Measurements from ENCODE around the gene SCARB1.

SCARB1 gene

DNA sequence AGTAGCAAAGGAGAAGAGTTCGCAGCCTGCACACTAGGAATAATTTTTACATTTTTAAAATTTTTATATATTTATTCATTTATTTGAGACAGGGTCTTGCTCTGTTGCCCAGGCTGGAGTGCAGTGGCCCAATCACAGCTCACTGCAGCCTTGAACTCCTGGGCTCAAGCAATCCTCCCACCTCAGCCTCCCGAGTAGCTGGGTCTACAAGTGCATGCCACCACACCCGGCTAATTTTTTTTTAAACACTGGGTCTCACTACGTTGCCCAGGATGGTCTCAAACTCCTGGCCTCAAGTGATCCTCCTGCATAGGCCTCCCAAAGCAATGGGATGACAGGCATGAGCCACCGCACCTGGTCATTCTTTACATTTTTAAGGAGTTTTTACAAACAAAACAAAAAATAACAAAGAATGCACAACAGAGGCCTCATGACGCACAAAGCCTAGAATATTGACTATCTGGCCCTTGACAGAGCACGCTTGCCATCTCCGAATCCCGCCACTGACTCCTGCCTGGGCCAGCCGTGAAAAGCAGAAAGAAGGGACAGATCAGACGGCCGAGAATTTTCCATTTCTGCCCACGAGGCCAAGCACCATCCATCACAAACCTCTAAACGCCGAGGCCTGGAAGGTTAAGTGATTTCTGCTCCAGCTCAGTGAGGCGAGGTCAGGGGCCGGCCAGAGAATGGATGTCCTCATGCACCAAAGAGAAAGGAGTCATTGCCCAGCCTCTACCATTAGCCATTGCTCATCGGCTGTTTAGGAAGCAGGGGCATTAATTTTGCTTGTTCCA is 120.0 kb downstream of the SCARB1 start:
- no peaks in the 10 kb centered on the region for H3K36me3 ChIP-seq (ENCODE audit: control insufficient read depth in 2 of 2, insufficient read depth in 1 of 2, low read length in 2 of 2)
- ChIA-PET CTCF (no interaction called here), POLR2A (no interaction called here)
- TF ChIP-seq BCL11A (tag by site-specific recombination; IDR thresholded peaks at IDR 0.05; ENCODE audit: low read depth), result no peak
- TF ChIP-seq ZNF121 (tag by site-specific recombination; IDR thresholded peaks at IDR 0.05), result peak; percentile 93
- TF ChIP-seq ZNF558 (tag by site-specific recombination; IDR thresholded peaks at IDR 0.05), result no peak
- H3K4me1 ChIP-seq (ENCODE audit: control insufficient read depth, insufficient read depth, low read length), result peaks cover 5% of the 10 kb centered on the region; the same call in 1 of the 2 replicates
- H3K27ac ChIP-seq (ENCODE audit: extremely low read depth, low read depth, low read length), result no peak overlapping the region
- no peak overlapping the region for H3K4me3 ChIP-seq (ENCODE audit: low read depth, low read length)
- no peaks in the 10 kb centered on the region for H3K9me3 ChIP-seq (ENCODE audit: control insufficient read depth, insufficient read depth, low read depth, low read length)

DNA sequence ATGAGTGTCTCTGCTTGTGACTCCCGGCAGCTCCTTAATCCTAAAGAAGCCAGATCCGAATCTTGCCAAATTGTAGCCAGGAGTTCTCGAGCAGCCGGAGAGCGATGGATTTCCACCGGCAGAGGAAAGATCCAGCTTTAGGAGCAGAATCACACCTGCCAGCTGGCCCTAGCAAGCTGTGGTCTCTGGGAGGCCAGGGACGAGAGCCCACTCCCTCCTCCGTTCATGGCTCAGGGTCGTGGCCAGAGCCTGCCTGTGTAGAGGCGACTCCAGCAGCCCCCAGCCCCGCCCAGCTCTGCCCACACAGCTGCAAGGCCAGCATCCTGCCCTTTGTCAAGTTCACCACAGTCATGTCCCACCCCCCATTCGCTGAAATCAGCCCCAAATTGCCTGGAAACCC is 121.0 kb downstream of the SCARB1 start:
- H3K4me3 ChIP-seq (ENCODE audit: low read depth, low read length), result no peak overlapping the region
- CTCF ChIA-PET, result interaction anchor here (0.6 to 2.9 kb wide), 4 partner anchors 23 to 85 kb away, joined by 4 to 17 read pairs (median 6); no protein-coding TSS in a partner anchor
- no peaks in the 10 kb centered on the region for H3K9me3 ChIP-seq (ENCODE audit: control insufficient read depth, insufficient read depth, low read depth, low read length)
- no peaks in the 10 kb centered on the region for H3K36me3 ChIP-seq (ENCODE audit: control insufficient read depth in 2 of 2, insufficient read depth in 1 of 2, low read length in 2 of 2)
- H3K4me1 ChIP-seq (ENCODE audit: control insufficient read depth, insufficient read depth, low read length), result peaks cover 5% of the 10 kb centered on the region; the same call in 1 of the 2 replicates
- POLR2A ChIA-PET, result no interaction called here
- H3K27ac ChIP-seq (ENCODE audit: extremely low read depth, low read depth, low read length), result no peak overlapping the region
- TF ChIP-seq EGR2 (tag by site-specific recombination; IDR thresholded peaks at IDR 0.05; ENCODE audit: low read depth) (peak; percentile 57), ZFHX2 (tag by site-specific recombination; conservative IDR thresholded peaks at IDR 0.05) (peak; percentile 51)
- TF ChIP-seq, protein P1, sequence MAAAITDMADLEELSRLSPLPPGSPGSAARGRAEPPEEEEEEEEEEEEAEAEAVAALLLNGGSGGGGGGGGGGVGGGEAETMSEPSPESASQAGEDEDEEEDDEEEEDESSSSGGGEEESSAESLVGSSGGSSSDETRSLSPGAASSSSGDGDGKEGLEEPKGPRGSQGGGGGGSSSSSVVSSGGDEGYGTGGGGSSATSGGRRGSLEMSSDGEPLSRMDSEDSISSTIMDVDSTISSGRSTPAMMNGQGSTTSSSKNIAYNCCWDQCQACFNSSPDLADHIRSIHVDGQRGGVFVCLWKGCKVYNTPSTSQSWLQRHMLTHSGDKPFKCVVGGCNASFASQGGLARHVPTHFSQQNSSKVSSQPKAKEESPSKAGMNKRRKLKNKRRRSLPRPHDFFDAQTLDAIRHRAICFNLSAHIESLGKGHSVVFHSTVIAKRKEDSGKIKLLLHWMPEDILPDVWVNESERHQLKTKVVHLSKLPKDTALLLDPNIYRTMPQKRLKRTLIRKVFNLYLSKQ (tag by site-specific recombination; IDR thresholded peaks at IDR 0.05; ENCODE audit: borderline replicate concordance), result no peak

DNA sequence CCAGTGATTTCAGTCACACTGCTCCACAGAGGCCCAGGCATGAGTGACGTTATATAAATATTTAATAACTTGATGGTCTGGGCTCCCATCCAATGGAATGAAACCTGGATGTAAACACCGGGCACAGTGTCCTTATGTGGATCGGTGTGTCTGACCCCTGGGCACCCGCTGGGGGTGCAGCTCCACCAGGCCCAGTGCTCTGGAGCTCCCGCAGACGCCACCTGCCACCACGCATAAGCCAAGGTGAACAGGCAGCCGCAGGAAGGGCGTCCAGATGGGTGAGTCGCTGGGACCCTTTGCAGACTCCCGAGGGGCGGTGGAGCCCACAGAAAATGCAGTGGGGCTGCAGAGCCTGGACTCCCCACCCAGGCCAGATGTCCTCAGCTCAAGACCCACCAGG is 121.6 kb downstream of the SCARB1 start:
- no peak overlapping the region for H3K4me3 ChIP-seq (ENCODE audit: low read depth, low read length)
- TF ChIP-seq ZNF596 (tag by site-specific recombination; IDR thresholded peaks at IDR 0.05) (no peak), ZNF621 (tag by site-specific recombination; IDR thresholded peaks at IDR 0.05) (no peak), ZNF791 (tag by site-specific recombination; IDR thresholded peaks at IDR 0.05) (no peak), ZNF510 (tag by site-specific recombination; IDR thresholded peaks at IDR 0.05; ENCODE audit: insufficient replicate concordance) (no peak), ZNF785 (tag by site-specific recombination; IDR thresholded peaks at IDR 0.05) (no peak)
- TF ChIP-seq, protein P2, sequence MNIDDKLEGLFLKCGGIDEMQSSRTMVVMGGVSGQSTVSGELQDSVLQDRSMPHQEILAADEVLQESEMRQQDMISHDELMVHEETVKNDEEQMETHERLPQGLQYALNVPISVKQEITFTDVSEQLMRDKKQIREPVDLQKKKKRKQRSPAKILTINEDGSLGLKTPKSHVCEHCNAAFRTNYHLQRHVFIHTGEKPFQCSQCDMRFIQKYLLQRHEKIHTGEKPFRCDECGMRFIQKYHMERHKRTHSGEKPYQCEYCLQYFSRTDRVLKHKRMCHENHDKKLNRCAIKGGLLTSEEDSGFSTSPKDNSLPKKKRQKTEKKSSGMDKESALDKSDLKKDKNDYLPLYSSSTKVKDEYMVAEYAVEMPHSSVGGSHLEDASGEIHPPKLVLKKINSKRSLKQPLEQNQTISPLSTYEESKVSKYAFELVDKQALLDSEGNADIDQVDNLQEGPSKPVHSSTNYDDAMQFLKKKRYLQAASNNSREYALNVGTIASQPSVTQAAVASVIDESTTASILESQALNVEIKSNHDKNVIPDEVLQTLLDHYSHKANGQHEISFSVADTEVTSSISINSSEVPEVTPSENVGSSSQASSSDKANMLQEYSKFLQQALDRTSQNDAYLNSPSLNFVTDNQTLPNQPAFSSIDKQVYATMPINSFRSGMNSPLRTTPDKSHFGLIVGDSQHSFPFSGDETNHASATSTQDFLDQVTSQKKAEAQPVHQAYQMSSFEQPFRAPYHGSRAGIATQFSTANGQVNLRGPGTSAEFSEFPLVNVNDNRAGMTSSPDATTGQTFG (tag by site-specific recombination; IDR thresholded peaks at IDR 0.05; ENCODE audit: borderline replicate concordance), result no peak
- TF ChIP-seq, protein P3, sequence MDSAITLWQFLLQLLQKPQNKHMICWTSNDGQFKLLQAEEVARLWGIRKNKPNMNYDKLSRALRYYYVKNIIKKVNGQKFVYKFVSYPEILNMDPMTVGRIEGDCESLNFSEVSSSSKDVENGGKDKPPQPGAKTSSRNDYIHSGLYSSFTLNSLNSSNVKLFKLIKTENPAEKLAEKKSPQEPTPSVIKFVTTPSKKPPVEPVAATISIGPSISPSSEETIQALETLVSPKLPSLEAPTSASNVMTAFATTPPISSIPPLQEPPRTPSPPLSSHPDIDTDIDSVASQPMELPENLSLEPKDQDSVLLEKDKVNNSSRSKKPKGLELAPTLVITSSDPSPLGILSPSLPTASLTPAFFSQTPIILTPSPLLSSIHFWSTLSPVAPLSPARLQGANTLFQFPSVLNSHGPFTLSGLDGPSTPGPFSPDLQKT (IDR thresholded peaks at IDR 0.05; ENCODE audit: borderline replicate concordance, low read depth, low read length), result no peak
- ChIA-PET CTCF (interaction anchor here (0.6 to 2.9 kb wide), 4 partner anchors 23 to 706 kb away, joined by 3 to 17 read pairs (median 5); no protein-coding TSS in a partner anchor), POLR2A (no interaction called here)
- no peaks in the 10 kb centered on the region for H3K36me3 ChIP-seq (ENCODE audit: control insufficient read depth in 2 of 2, insufficient read depth in 1 of 2, low read length in 2 of 2)
- no peak overlapping the region for H3K27ac ChIP-seq (ENCODE audit: extremely low read depth, low read depth, low read length)
- H3K9me3 ChIP-seq (ENCODE audit: control insufficient read depth, insufficient read depth, low read depth, low read length), result no peaks in the 10 kb centered on the region
- H3K4me1 ChIP-seq (ENCODE audit: control insufficient read depth, insufficient read depth, low read length), result peaks cover 5% of the 10 kb centered on the region; the same call in 1 of the 2 replicates
